ENCODE measurements around the gene GPD2.
"Not testable (repeated sequence)": the region's sequence is repeated elsewhere in the genome, so short reads cannot be mapped to it uniquely, and the experiment has no call there.

GPD2 gene

DNA sequence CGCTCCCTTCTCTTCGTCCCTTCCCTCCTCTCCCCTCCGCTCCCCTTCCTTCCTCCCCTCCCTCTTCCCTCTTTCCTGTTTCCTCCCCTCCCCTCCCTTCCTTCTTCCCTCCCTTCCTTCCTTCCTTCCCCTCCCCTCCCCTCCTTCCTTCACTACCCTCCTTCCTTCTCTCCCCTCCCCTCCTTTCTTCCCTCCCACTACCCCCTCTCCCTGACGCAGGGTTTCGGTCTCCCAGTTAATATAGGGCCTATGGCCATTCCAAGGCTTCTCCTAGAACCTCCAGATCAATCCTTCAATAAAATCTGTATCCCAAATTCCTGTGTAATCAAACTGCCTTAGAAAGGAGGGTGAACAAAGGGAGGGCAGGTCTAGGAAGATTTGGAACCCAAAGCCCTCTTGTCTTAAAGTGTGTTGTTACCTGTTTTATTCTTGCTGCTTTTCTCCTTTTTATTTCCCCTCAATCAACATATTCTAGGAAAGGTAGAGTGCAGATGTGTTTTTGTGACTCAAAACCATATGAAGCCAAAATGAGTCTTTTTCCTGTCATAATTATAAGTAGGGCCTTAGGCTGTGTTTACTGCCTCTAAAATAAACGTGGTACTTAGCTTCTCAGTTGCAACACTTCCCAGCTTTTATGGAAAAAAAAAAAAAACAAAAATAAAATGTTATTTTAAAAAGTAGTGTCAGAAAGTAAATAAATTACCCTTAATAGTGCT, 53.7 kb downstream of the GPD2 start:
- H3K9ac ChIP-seq (ENCODE audit: low read length): no peak overlapping the region

DNA sequence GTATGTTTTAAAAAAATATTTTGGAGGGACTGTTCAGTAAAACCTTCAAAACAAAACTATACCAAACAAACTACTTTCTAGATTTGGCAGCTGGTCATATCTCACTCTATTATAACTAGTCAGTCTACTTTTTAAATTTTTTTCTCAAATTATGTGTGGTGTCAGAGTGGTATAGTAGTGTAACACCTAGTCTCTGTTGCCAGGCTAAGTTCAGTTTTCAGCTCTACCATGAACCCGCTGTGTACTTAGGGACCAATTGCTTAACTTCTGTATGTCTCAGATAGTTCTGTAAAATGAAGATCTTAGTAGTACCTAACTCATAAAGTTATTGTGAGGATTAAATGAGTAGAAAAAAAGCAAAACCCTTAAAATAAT, 54.3 kb downstream of the GPD2 start:
- Histone ChIP-seq H3K36me3 (ENCODE audit: control insufficient read depth, insufficient read depth, low read length) (no peaks in the 10 kb centered on the region), H3K9ac (ENCODE audit: low read length) (no peak overlapping the region), H3K27ac (ENCODE audit: low read depth, low read length) (no peak overlapping the region), H3K4me1 (ENCODE audit: control insufficient read depth, insufficient read depth, low read length) (no peaks in the 10 kb centered on the region), H3K27me3 (ENCODE audit: control insufficient read depth, insufficient read depth, low read length) (no peaks in the 10 kb centered on the region), H3K4me3 (ENCODE audit: low read length) (no peak overlapping the region)

More for the DNA sequence above, 53.7 kb downstream of the GPD2 start:
- Histone ChIP-seq H3K4me1 (ENCODE audit: control insufficient read depth, insufficient read depth, low read length) (no peaks in the 10 kb centered on the region), H3K4me3 (ENCODE audit: low read length) (no peak overlapping the region), H3K36me3 (ENCODE audit: control insufficient read depth, insufficient read depth, low read length) (no peaks in the 10 kb centered on the region), H3K27me3 (ENCODE audit: control insufficient read depth, insufficient read depth, low read length) (no peaks in the 10 kb centered on the region), H3K27ac (ENCODE audit: low read depth, low read length) (no peak overlapping the region)

DNA sequence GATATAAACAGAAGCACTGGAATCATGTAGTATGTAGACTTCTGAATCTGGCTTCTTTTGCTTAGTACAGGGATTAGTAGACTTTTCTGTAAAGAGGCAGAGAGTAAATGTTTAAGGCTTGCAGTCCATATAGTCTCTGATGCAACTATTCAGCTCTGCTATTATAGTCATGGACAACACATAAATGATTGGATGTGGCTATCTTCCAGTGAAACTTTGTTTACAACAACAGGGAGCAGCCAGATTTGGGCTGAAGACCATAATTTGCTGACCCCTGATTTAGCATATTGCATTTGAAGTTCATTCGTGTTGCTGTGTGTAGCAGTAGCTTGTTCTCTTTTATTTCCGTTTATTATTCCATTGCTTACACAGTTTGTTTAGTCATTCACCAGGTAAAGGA, 55.0 kb downstream of the GPD2 start:
- Histone ChIP-seq H3K27me3 (ENCODE audit: control insufficient read depth, insufficient read depth, low read length) (no peaks in the 10 kb centered on the region), H3K4me3 (ENCODE audit: low read length) (no peak overlapping the region), H3K27ac (ENCODE audit: low read depth, low read length) (no peak overlapping the region), H3K4me1 (ENCODE audit: control insufficient read depth, insufficient read depth, low read length) (no peaks in the 10 kb centered on the region), H3K36me3 (ENCODE audit: control insufficient read depth, insufficient read depth, low read length) (no peaks in the 10 kb centered on the region), H3K9ac (ENCODE audit: low read length) (no peak overlapping the region)

DNA sequence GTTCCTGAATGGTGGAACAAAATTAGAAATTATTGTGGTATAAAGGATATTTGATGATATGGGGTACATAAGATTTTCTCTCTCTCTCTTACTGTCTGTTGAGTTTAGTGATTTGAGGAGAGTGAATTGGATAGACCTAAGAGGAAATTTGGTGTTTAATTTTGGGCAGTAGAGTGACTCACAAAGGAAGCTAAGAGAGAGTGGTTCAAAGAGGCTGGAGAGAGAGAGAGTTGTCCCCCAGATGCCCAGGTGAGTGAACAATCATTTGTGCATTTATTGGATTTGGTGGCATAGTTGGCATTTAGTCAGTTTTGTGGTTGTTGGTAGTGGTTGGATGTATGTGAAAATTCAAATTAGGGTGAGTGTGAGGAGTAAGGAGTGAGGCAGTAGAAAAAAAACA, 56.8 kb downstream of the GPD2 start:
- H3K27ac ChIP-seq (ENCODE audit: low read depth, low read length): no peak overlapping the region
- no peak overlapping the region for H3K9ac ChIP-seq (ENCODE audit: low read length)
- H3K36me3 ChIP-seq (ENCODE audit: control insufficient read depth, insufficient read depth, low read length): no peaks in the 10 kb centered on the region
- no peaks in the 10 kb centered on the region for H3K4me1 ChIP-seq (ENCODE audit: control insufficient read depth, insufficient read depth, low read length)
- no peak overlapping the region for H3K4me3 ChIP-seq (ENCODE audit: low read length)
- no peaks in the 10 kb centered on the region for H3K27me3 ChIP-seq (ENCODE audit: control insufficient read depth, insufficient read depth, low read length)

DNA sequence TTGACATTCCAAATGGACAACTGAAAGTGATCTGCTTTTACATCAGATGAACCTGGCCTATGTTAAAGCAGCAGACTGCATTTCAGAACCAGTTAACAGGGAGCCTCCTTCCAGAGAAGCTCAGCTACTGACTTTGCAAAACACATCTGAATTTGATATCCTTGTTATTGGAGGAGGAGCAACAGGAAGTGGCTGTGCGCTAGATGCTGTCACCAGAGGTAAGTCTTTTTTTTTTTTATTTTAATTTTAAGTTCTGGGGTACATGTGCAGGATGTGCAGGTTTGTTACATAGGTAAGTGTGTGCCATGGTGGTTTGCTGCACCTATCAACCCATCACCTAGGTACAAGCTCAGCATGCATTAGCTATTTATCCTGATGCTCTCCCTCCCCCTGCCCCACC, 59.8 kb downstream of the GPD2 start:
- H3K27ac ChIP-seq (ENCODE audit: low read depth, low read length); H3K27me3 ChIP-seq (ENCODE audit: control insufficient read depth, insufficient read depth, low read length); H3K9ac ChIP-seq (ENCODE audit: low read length); H3K36me3 ChIP-seq (ENCODE audit: control insufficient read depth, insufficient read depth, low read length); H3K4me3 ChIP-seq (ENCODE audit: low read length); H3K4me1 ChIP-seq (ENCODE audit: control insufficient read depth, insufficient read depth, low read length): not testable (repeated sequence)

DNA sequence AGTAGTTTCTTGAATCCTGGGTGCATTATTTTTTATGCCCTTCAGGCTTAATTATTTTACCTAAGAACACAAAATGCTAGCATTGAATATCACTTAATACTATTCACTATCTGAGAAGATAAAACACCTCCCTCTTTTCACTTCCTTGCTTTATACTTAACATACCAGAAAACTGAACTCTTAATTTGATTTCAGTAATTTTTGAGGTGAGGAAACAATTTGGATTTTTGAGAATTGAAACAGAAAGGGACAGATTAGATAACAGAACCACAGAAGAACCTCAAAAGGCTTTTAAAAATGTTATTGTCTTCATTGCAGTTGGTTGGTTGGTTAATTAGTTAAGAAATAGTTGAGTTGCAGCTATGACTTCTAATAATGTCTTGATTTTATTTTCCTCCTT, 69.5 kb downstream of the GPD2 start:
- no peaks in the 10 kb centered on the region for H3K4me1 ChIP-seq (ENCODE audit: control insufficient read depth, insufficient read depth, low read length)
- no peaks in the 10 kb centered on the region for H3K36me3 ChIP-seq (ENCODE audit: control insufficient read depth, insufficient read depth, low read length)
- H3K9ac ChIP-seq (ENCODE audit: low read length): no peak overlapping the region
- no peak overlapping the region for H3K4me3 ChIP-seq (ENCODE audit: low read length)
- no peaks in the 10 kb centered on the region for H3K27me3 ChIP-seq (ENCODE audit: control insufficient read depth, insufficient read depth, low read length)
- no peak overlapping the region for H3K27ac ChIP-seq (ENCODE audit: low read depth, low read length)

DNA sequence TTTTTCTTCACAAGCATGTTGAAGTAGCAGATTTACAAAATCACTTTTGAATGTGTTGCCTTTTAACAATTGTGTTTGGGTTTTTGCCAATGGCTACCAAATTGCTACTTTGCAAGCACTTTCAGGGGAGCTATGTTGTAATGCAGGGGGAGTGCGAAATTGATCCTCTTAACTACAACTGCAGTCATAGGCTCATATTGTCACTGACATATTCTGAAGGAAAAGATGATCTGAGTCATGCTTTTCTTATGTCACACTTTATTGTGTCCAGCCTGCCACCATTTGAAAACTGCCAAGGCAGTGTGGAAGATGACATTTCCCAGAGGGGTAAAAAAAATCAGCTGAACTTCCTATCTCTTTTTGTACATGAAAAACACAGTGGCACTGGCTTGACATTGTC, 74.9 kb downstream of the GPD2 start:
- H3K9ac ChIP-seq (ENCODE audit: low read length): no peak overlapping the region
- H3K4me3 ChIP-seq (ENCODE audit: low read length): no peak overlapping the region
- H3K36me3 ChIP-seq (ENCODE audit: control insufficient read depth, insufficient read depth, low read length): no peaks in the 10 kb centered on the region
- no peak overlapping the region for H3K27ac ChIP-seq (ENCODE audit: low read depth, low read length)
- no peaks in the 10 kb centered on the region for H3K4me1 ChIP-seq (ENCODE audit: control insufficient read depth, insufficient read depth, low read length)
- no peaks in the 10 kb centered on the region for H3K27me3 ChIP-seq (ENCODE audit: control insufficient read depth, insufficient read depth, low read length)

DNA sequence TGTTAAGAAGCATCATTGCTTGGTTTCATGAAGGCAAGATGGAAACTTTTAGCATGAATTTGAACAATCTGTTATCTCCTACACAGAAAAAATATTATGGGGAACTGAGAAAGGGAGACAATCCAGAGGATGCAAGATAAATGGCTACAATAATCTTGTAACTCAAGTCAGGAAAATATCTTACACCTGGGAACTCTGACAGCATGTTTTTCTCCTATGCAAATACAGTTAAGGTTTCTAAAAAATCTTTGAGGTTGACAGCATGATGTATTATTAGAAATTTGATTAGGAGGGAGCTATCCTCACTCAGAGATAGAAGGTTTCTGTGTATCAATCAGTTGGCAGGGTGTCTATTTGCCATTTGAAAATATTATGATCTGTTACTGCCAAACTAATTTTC, 75.6 kb downstream of the GPD2 start:
- H3K36me3 ChIP-seq (ENCODE audit: control insufficient read depth, insufficient read depth, low read length): no peaks in the 10 kb centered on the region
- no peak overlapping the region for H3K4me3 ChIP-seq (ENCODE audit: low read length)
- no peak overlapping the region for H3K9ac ChIP-seq (ENCODE audit: low read length)
- no peak overlapping the region for H3K27ac ChIP-seq (ENCODE audit: low read depth, low read length)
- no peaks in the 10 kb centered on the region for H3K4me1 ChIP-seq (ENCODE audit: control insufficient read depth, insufficient read depth, low read length)
- no peaks in the 10 kb centered on the region for H3K27me3 ChIP-seq (ENCODE audit: control insufficient read depth, insufficient read depth, low read length)

DNA sequence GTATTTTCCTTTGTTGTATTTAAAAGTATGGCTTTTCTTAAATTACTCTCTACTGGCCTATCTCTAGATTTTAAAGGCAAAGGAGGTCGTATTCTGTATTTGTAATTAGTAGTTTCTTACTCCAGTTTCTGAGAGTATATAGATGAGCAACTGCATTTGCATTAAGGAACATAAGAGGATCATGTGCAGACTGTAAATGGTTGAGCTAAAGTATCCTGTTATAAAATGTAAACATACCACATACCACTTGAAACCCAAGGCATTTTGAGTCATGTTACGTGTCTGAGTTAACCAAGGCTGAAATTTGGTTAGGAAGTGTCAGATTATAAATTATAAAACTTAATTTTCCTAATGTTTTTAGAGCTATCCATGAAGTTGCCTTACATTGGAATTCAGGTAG, 76.3 kb downstream of the GPD2 start:
- Histone ChIP-seq H3K4me1 (ENCODE audit: control insufficient read depth, insufficient read depth, low read length) (no peaks in the 10 kb centered on the region), H3K27me3 (ENCODE audit: control insufficient read depth, insufficient read depth, low read length) (no peaks in the 10 kb centered on the region), H3K9ac (ENCODE audit: low read length) (no peak overlapping the region), H3K4me3 (ENCODE audit: low read length) (no peak overlapping the region), H3K36me3 (ENCODE audit: control insufficient read depth, insufficient read depth, low read length) (no peaks in the 10 kb centered on the region), H3K27ac (ENCODE audit: low read depth, low read length) (no peak overlapping the region)

DNA sequence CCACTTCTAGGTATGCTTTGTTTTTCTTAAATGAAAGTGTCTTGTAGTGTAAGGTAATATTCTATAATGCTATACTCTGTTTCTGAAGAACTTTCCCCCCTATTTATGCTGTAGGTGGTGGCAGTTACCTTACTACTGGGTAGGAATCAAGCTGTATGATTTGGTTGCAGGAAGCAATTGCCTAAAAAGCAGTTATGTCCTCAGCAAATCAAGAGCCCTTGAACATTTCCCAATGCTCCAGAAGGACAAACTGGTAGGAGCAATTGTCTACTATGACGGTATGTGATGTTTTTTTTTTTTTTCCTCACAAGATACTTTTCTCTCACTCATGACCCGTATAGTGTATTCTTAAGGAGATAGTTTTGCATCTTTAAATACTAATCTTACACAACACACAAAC, 77.0 kb downstream of the GPD2 start:
- Histone ChIP-seq H3K27ac (ENCODE audit: low read depth, low read length) (no peak overlapping the region), H3K4me1 (ENCODE audit: control insufficient read depth, insufficient read depth, low read length) (no peaks in the 10 kb centered on the region), H3K36me3 (ENCODE audit: control insufficient read depth, insufficient read depth, low read length) (no peaks in the 10 kb centered on the region), H3K9ac (ENCODE audit: low read length) (no peak overlapping the region), H3K27me3 (ENCODE audit: control insufficient read depth, insufficient read depth, low read length) (no peaks in the 10 kb centered on the region), H3K4me3 (ENCODE audit: low read length) (no peak overlapping the region)

DNA sequence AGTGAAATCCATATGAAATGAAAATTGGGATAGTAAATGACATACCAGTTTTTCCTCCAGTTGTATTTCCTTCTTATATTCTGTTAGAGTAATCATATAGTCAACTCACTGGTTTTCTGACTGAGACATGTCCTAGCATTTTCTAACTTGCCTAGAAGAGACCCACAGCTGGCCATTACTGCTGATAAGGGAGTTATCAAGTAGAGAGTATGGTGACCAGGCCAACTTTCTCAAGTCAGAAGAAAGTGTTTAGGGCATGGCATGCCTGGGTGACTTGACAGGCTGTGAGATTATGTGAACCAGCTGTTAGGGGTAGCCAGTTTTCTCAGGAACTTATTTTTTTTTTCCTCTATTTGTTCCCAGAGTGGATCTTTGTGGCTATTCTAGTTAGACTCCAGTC, 81.2 kb downstream of the GPD2 start:
- Histone ChIP-seq H3K4me3 (ENCODE audit: low read length) (no peak overlapping the region), H3K27ac (ENCODE audit: low read depth, low read length) (no peak overlapping the region), H3K27me3 (ENCODE audit: control insufficient read depth, insufficient read depth, low read length) (no peaks in the 10 kb centered on the region), H3K9ac (ENCODE audit: low read length) (no peak overlapping the region), H3K36me3 (ENCODE audit: control insufficient read depth, insufficient read depth, low read length) (no peaks in the 10 kb centered on the region), H3K4me1 (ENCODE audit: control insufficient read depth, insufficient read depth, low read length) (no peaks in the 10 kb centered on the region)

DNA sequence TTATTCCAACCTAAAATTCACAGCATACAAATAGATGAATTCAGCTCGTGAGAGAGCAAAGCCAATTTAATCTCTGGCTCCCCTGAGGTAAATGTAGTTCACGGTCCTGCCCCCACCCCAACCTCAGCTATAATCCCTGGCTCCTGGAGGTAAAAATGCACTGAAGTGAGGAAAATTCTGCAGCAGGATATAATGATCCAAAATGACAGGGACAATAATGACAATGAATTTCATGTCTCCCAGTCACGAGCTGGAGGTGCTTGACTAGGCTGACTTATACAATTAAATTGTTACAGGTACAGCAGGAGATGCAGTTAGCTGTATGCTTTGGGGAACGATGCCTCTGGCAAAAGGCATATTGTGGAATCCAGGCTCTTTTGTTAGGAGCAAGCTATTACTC, 82.0 kb downstream of the GPD2 start:
- H3K4me3 ChIP-seq (ENCODE audit: low read length): no peak overlapping the region
- no peaks in the 10 kb centered on the region for H3K4me1 ChIP-seq (ENCODE audit: control insufficient read depth, insufficient read depth, low read length)
- H3K27me3 ChIP-seq (ENCODE audit: control insufficient read depth, insufficient read depth, low read length): no peaks in the 10 kb centered on the region
- H3K27ac ChIP-seq (ENCODE audit: low read depth, low read length): no peak overlapping the region
- H3K36me3 ChIP-seq (ENCODE audit: control insufficient read depth, insufficient read depth, low read length): no peaks in the 10 kb centered on the region
- H3K9ac ChIP-seq (ENCODE audit: low read length): no peak overlapping the region

DNA sequence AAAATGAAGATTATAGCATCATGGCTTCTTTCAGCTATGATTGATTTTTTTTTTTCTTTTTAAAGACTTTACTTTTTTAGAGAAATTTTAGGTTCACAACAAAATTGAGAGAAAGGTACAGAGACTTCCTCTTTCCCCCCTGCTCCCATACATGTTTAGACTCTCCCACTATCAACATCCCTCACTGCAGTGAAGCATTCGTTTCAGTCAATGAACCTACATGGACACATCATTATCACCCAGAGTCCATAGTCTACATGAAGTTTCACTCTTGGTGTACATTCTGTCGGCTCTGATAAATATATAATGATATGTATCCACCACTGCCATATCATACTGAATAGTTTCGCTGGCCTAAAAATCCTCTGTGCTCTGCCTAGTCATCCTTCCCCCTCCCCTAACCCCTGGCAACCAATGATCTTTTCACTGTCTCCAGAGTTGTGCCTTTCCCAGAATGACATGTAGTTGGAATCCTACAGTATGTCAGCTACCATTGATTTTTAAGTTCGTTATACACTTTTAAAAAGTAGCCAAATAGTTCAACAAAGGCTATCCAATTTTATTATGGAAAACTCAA, 86.8 kb downstream of the GPD2 start:
- Histone ChIP-seq H3K27me3 (ENCODE audit: control insufficient read depth, insufficient read depth, low read length) (no peaks in the 10 kb centered on the region), H3K36me3 (ENCODE audit: control insufficient read depth, insufficient read depth, low read length) (no peaks in the 10 kb centered on the region), H3K4me1 (ENCODE audit: control insufficient read depth, insufficient read depth, low read length) (no peaks in the 10 kb centered on the region), H3K4me3 (ENCODE audit: low read length) (no peak overlapping the region), H3K9ac (ENCODE audit: low read length) (no peak overlapping the region), H3K27ac (ENCODE audit: low read depth, low read length) (no peak overlapping the region)

All from rectal smooth muscle tissue (tissue), 1 donor.